Thoracic aorta (tissue), 2 donors: ENCODE measurements around the gene TCHHL1. TPM values are rescaled to one million over a fixed set of nuclear protein-coding genes. Genes with fewer than 3 reads are reported as not detected.

Experiments
- ATAC-seq: fragments of 150-250 bp; one replicate; pipeline ENCODE4 v1.8.0; 2017; ENCODE audit warnings: low read depth; ENCODE audit not compliant: insufficient number of reproducible peaks, low FRiP score
- DNase-seq: peaks from one replicate; pipeline ENCODE4 v3.0.0-alpha.2; 2020; ENCODE audit warnings: low spot score
- H3K27ac ChIP-seq, 2 donors: fragments of 200-600 bp; sonication (generic); 1 replicate in 1 of 2; 2 replicates in 1 of 2; pipeline ENCODE4 v1.5.1; 2016; ENCODE audit warnings: mild to moderate bottlenecking in 2 of 2, moderate library complexity in 2 of 2
- H3K27me3 ChIP-seq: fragments of 200-600 bp; sonication (generic); replicated peaks from 2 replicates; pipeline ENCODE4 v1.6.0; 2016; ENCODE audit warnings: mild to moderate bottlenecking; ENCODE audit not compliant: insufficient read depth
- H3K36me3 ChIP-seq: fragments of 200-600 bp; sonication (generic); one replicate; pipeline ENCODE4 v1.5.1; 2016
- H3K4me1 ChIP-seq, 2 donors: fragments of 200-600 bp; sonication (generic); 1 replicate in 1 of 2; 2 replicates in 1 of 2; pipeline versions ENCODE4 v1.5.1 to v1.6.0; 2016; ENCODE audit warnings: low read depth in 2 of 2, mild to moderate bottlenecking in 1 of 2; ENCODE audit not compliant: control insufficient read depth in 1 of 2
- H3K4me3 ChIP-seq: fragments of 200-600 bp; sonication (generic); 2 replicates; pipeline ENCODE4 v1.5.1; 2016; ENCODE audit warnings: mild to moderate bottlenecking
- H3K9me3 ChIP-seq: fragments of 200-600 bp; sonication (generic); 2 replicates; pipeline ENCODE4 v1.5.1; 2016
- CTCF ChIP-seq: fragments of 200-600 bp; sonication (generic); IDR thresholded peaks from one replicate; pipeline ENCODE4 v1.5.1; 2019; ENCODE audit warnings: antibody characterized with exemption
- total RNA-seq, 2 donors: library from RNA; depleted of rRNA; stranded (reverse); fragments of >200 nt; gene quantifications; one replicate each; pipeline versions ENCODE4 v1.1.0 to v1.2.3, GENCODE V29; 2016

The TCHHL1 gene
- not detected for total RNA-seq

- H3K4me3 ChIP-seq, result no peak within 1 kb of the TSS
- no peaks in the 10 kb centered on the region for H3K36me3 ChIP-seq
- ATAC-seq, result no peak
- TF ChIP-seq CTCF, result no peak
- peaks cover 11% of the 10 kb centered on the region for H3K9me3 ChIP-seq
- DNase-seq, result no peak
- no peaks in the 10 kb centered on the region for H3K4me1 ChIP-seq
- no peak within 1 kb of the TSS for H3K27ac ChIP-seq
- no peaks in the 10 kb centered on the region for H3K27me3 ChIP-seq
These were observed at the start of gene TCHHL1 for GRCh38 chr1:152089014-152089674. TSS of gene TCHHL1 (minus strand) at chr1:152089064. CDS start at chr1:152088143, 921 bp downstream.

- ATAC-seq (no peak), DNase-seq (no peak)
- no peaks in the 10 kb centered on the region for H3K4me1 ChIP-seq
- no peak overlapping the region for H3K4me3 ChIP-seq
- H3K27me3 ChIP-seq, result no peaks in the 10 kb centered on the region
- no peak overlapping the region for H3K27ac ChIP-seq
- H3K36me3 ChIP-seq, result no peaks in the 10 kb centered on the region
- no peak for TF ChIP-seq CTCF
- no peaks in the 10 kb centered on the region for H3K9me3 ChIP-seq
These were observed 48.4 kb upstream of the TCHHL1 start for GRCh38 chr1:152137215-152137614.

GRCh38 chr1:152130186-152130585, 41.3 kb upstream of the TCHHL1 start:
- no peak overlapping the region for H3K4me3 ChIP-seq
- H3K27me3 ChIP-seq, result no peaks in the 10 kb centered on the region
- no peak for DNase-seq
- no peaks in the 10 kb centered on the region for H3K36me3 ChIP-seq
- no peak for ATAC-seq
- no peak overlapping the region for H3K27ac ChIP-seq
- H3K9me3 ChIP-seq, result no peaks in the 10 kb centered on the region
- no peak for TF ChIP-seq CTCF
- no peaks in the 10 kb centered on the region for H3K4me1 ChIP-seq

- DNase-seq (no peak), ATAC-seq (no peak)
- no peaks in the 10 kb centered on the region for H3K9me3 ChIP-seq
- H3K36me3 ChIP-seq, result no peaks in the 10 kb centered on the region
- TF ChIP-seq CTCF, result no peak
- no peak overlapping the region for H3K4me3 ChIP-seq
- no peaks in the 10 kb centered on the region for H3K27me3 ChIP-seq
- no peak overlapping the region for H3K27ac ChIP-seq
- no peaks in the 10 kb centered on the region for H3K4me1 ChIP-seq
These were observed 38.8 kb upstream of the TCHHL1 start for GRCh38 chr1:152127673-152128072.

- Histone ChIP-seq H3K27ac (no peak overlapping the region), H3K4me1 (no peaks in the 10 kb centered on the region), H3K36me3 (no peaks in the 10 kb centered on the region), H3K27me3 (no peaks in the 10 kb centered on the region), H3K9me3 (no peaks in the 10 kb centered on the region), H3K4me3 (no peak overlapping the region)
- no peak for ATAC-seq
- no peak for DNase-seq
- TF ChIP-seq CTCF, result no peak
These were observed 37.1 kb upstream of the TCHHL1 start for GRCh38 chr1:152125834-152126443.
